SJCRH30 (cell line): ENCODE measurements around the gene MT1E. TPM values are rescaled to one million over a fixed set of nuclear protein-coding genes. Genes with fewer than 3 reads are reported as not detected.
"Not testable (repeated sequence)": the region's sequence is repeated elsewhere in the genome, so short reads cannot be mapped to it uniquely, and the experiment has no call there.

ENCODE experiments used
- DNase-seq, 2 experiments: peaks; one replicate each; pipeline ENCODE4 v3.0.0-alpha.2; 2015 to 2020
- H3K27ac ChIP-seq: fragments of 250-450 bp; sonication (Bioruptor Pico); 2 replicates; pipeline ENCODE4 v1.5.1; 2020; ENCODE audit warnings: mild to moderate bottlenecking, moderate library complexity
- H3K27me3 ChIP-seq: fragments of 250-450 bp; sonication (Bioruptor Pico); 2 replicates; pipeline ENCODE4 v1.5.1; 2020; ENCODE audit warnings: mild to moderate bottlenecking, moderate library complexity
- H3K36me3 ChIP-seq: fragments of 250-450 bp; sonication (Bioruptor Pico); 2 replicates; pipeline ENCODE4 v1.5.1; 2020; ENCODE audit warnings: mild to moderate bottlenecking, moderate library complexity
- H3K4me1 ChIP-seq: fragments of 250-450 bp; sonication (Bioruptor Pico); 2 replicates; pipeline ENCODE4 v1.5.1; 2020; ENCODE audit warnings: mild to moderate bottlenecking, moderate library complexity
- H3K4me3 ChIP-seq: fragments of 250-450 bp; sonication (Bioruptor Pico); 2 replicates; pipeline ENCODE4 v1.5.1; 2020; ENCODE audit warnings: mild to moderate bottlenecking, moderate library complexity
- H3K9me3 ChIP-seq: fragments of 250-450 bp; sonication (Bioruptor Pico); replicated peaks from 2 replicates; pipeline ENCODE4 v1.5.1; 2020; ENCODE audit warnings: mild to moderate bottlenecking, moderate library complexity
- total RNA-seq: library from RNA; depleted of rRNA; stranded (reverse); fragments of >200 nt; shearing (Covaris generic); gene quantifications from 2 replicates; pipeline ENCODE4 v1.2.3, GENCODE V29; 2014

Gene MT1E
- total RNA-seq, 1 experiment from 2014 or later: not detected

DNA sequence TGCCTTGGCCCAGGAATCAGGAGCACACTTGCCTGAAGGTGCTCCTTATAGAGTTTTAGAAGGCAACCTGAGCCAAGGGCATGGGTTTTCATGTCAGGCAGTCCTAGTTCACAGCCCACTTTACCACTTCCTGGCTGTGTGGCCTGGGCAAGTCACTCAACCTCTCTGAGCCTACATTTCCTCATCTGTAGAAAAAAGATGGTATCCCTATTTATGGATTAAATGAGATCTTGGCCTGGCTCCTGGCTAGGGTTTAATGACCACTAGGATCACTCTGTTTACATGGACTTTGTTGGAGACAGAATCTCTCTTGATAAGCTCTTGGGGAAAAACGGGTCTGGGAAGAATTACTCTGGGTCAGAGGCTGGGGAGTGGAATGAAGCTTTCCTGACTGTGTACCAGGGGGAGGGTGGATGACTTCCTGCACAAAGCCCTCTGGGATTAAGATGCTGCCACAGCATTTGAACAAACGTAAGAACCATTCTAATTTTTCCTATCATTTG, 14.9 kb upstream of the MT1E start:
- Histone ChIP-seq H3K27ac (peak overlapping the region; percentile 89), H3K27me3 (no peaks in the 10 kb centered on the region), H3K9me3 (no peaks in the 10 kb centered on the region), H3K36me3 (no peaks in the 10 kb centered on the region), H3K4me1 (peaks cover 34% of the 10 kb centered on the region), H3K4me3 (no peak overlapping the region)
- peak in 1 of 2 experiments; percentile 17 for DNase-seq

DNA sequence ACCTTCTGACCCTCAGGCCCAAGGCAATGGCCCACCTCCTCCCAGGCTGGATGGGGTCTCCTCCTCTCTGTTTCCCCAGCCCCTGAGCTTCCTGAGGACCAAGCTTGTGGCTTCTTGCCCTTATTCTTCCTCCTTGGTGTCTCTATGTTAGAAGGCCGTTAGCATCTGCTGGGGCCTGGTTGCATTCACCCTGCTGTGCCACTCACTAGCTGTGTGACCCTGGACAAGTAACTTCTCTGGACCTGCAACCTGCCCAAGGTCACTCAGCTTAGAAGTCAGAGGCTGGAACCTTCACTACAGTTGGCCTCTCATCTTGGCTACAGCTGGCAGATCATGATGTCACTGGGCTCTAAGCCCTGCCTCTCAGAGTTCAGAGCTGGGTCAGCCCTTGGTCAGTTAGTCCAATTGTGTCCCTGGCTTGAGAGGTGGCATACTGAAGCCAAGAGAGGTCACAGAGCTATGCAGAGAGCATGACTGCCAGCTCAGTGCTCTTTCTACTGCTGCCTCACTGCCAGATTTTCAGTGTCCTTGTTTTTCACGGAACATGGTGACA, 14.2 kb upstream of the MT1E start:
- H3K36me3 ChIP-seq: no peaks in the 10 kb centered on the region
- H3K9me3 ChIP-seq: no peaks in the 10 kb centered on the region
- no peak overlapping the region for H3K27ac ChIP-seq
- H3K4me3 ChIP-seq: no peak overlapping the region
- H3K27me3 ChIP-seq: no peaks in the 10 kb centered on the region
- H3K4me1 ChIP-seq: peaks cover 34% of the 10 kb centered on the region
- peak in 1 of 2 experiments; percentile 47 for DNase-seq

DNA sequence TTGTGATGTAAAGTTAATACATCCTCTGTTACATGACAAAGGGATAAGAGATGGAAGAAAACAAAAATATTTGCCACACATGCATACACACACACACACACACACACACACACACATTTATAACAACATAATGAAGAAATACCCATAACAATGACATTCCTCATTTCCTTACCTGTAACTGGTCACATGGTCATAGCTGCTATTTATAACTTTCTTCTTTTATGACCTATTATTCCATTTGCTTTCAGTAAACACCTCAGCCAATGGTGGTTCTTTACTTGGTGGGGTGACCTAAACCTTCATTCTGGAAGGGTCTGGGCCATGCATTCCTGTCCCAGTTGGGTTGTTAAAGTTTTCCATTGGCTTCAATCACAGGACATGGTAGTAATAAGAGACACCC, 11.9 kb upstream of the MT1E start:
- Histone ChIP-seq H3K36me3 (no peaks in the 10 kb centered on the region), H3K4me3 (no peak overlapping the region), H3K4me1 (peaks cover 19% of the 10 kb centered on the region), H3K9me3 (no peaks in the 10 kb centered on the region), H3K27me3 (peaks cover 4% of the 10 kb centered on the region; the same call in 1 of the 2 replicates), H3K27ac (no peak overlapping the region)
- DNase-seq: no peak

DNA sequence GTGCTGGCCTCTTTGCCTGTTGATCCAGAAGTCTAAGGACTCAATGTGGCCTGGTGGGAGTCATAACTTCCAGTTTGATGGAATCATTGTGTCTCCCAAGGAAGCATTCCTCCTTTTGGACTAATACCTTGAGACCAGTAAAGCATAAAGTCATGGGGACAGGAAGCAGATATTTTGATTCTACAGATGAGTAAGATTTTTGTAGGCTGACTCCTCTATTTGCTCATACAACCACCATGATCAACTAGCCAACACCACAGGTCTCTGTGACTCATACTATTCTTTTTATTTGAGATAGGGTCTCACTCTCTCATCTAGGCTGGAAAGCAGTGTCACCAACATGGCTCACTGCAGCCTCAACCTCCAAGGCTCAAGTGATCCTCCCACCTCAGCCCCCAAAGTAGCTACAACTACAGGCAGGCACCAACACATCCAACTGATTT, 11.0 kb upstream of the MT1E start:
- peaks cover 10% of the 10 kb centered on the region; the same call in 1 of the 2 replicates for H3K27me3 ChIP-seq
- H3K9me3 ChIP-seq: no peaks in the 10 kb centered on the region
- peaks cover 19% of the 10 kb centered on the region for H3K4me1 ChIP-seq
- no peaks in the 10 kb centered on the region for H3K36me3 ChIP-seq
- no peak overlapping the region for H3K27ac ChIP-seq
- no peak overlapping the region for H3K4me3 ChIP-seq
- no peak for DNase-seq

DNA sequence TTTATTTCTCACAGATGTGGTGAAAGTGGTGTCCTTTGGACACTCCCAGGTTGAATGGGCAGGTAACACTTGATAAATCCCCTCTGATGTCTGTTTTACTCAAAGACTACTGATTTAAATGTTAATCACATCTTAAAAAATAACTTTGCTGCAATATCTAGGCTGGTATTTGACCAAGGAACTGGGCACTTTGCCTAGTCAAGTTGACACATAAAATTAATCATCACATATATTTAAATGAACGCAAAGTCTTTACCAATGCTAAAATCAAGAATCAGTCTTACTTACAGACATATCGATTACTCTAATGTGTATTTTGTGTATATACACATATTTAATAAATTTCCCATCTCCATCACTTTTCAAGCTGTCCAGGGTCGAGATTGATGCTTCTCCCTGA, 10.2 kb upstream of the MT1E start:
- no peak for DNase-seq
- H3K4me1 ChIP-seq: peaks cover 14% of the 10 kb centered on the region
- no peaks in the 10 kb centered on the region for H3K9me3 ChIP-seq
- H3K27me3 ChIP-seq: peaks cover 15% of the 10 kb centered on the region
- H3K36me3 ChIP-seq: no peaks in the 10 kb centered on the region
- H3K27ac ChIP-seq: no peak overlapping the region
- no peak overlapping the region for H3K4me3 ChIP-seq

DNA sequence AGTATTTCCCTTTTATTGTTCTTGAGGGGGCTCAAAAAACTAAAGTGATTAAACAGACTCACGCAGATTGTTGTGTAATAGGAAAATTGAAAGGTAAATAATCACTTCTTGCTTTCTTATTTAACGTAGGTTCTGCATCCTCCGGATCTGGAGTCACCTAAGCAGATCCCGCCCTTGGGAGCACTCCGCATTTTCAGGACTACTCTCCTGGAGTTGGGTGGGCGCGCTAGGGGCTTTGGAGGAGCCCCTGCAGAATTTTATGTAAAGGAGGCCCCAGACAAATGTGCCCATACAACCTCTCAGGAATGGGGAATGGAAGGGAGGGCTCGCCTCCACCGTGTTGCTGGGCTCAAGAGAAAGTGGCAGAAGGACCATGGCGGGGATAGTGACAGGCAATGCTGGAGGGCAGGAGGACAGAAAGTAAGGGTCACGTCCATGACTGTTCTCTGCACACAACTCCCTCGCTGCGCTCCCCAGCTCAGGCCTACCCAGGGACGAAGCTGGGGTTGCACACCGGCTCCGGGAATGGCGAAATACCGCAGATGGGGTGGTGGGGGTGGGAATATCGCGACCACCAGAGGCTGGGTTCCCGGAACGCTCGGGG, 8.9 kb upstream of the MT1E start:
- no peaks in the 10 kb centered on the region for H3K36me3 ChIP-seq
- H3K9me3 ChIP-seq: no peaks in the 10 kb centered on the region
- H3K27ac ChIP-seq: no peak overlapping the region
- H3K4me1 ChIP-seq: peaks cover under 1% of the 10 kb centered on the region
- peaks cover 15% of the 10 kb centered on the region for H3K27me3 ChIP-seq
- no peak overlapping the region for H3K4me3 ChIP-seq
- no peak for DNase-seq

DNA sequence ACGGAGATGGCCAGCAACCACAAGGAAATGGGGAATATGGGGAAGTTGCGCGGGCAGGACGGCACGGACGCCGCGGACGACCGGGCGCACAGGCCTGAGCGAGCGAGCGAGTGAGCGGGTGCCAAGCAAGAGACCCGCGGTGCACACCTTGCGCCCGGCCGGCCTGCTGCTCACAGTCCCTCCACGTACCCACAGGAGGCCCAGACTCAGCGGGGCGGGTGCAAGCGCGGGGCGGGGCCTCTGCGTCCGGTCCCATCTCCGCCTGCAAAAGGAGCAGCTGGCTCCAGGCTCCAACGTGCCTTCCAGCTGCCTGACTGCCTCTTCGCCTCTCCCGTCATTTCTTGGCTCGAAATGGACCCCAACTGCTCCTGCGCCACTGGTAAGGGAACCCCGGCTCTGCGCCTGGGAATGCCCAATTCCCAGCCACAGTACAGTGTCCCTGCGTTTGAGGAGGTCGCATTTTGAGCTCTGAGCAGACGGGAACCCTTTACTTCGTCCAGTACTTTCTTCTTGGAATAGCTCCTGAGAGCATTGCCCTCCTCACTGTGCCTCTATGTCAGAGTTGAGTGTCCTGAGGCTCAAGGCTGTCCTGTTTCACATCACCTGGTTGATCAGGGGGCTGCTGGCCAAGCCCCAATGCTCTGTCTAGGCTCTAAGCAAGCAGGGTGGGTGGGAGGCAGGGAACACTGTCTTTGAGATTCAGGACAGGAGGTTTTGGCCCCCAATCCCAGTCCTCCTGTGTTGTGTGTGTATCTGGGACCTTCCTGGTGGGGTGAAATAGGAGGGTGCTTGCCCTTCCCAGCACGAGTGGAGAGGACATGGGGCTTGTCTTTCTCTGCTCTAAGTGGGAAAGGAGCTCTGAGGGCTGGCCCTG, 8.1 kb upstream of the MT1E start:
- no peaks in the 10 kb centered on the region for H3K4me1 ChIP-seq
- no peak overlapping the region for H3K4me3 ChIP-seq
- no peak overlapping the region for H3K27ac ChIP-seq
- DNase-seq: no peak
- H3K27me3 ChIP-seq: peaks cover 15% of the 10 kb centered on the region
- H3K9me3 ChIP-seq: no peaks in the 10 kb centered on the region
- H3K36me3 ChIP-seq: no peaks in the 10 kb centered on the region

DNA sequence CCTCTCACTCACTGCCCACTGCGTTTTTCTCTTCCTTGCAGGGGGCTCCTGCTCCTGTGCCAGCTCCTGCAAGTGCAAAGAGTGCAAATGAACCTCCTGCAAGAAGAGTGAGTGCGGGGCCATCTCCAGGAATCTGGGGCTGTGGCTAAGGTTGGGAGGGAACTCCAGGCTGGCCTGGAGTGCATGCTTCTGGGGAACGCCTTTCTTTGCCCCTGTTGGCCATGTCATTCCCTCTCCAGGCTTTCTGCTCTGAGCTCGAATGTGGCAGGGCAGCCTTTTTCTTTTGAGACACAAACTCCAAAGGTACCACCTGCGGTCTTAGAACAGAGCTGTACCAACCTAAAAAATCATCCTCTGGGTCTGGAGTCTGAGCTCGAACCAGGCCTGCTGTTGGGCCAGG, 7.4 kb upstream of the MT1E start:
- H3K27me3 ChIP-seq: peaks cover 15% of the 10 kb centered on the region
- no peak overlapping the region for H3K4me3 ChIP-seq
- no peak for DNase-seq
- no peaks in the 10 kb centered on the region for H3K9me3 ChIP-seq
- H3K27ac ChIP-seq: no peak overlapping the region
- H3K36me3 ChIP-seq: no peaks in the 10 kb centered on the region
- H3K4me1 ChIP-seq: no peaks in the 10 kb centered on the region

DNA sequence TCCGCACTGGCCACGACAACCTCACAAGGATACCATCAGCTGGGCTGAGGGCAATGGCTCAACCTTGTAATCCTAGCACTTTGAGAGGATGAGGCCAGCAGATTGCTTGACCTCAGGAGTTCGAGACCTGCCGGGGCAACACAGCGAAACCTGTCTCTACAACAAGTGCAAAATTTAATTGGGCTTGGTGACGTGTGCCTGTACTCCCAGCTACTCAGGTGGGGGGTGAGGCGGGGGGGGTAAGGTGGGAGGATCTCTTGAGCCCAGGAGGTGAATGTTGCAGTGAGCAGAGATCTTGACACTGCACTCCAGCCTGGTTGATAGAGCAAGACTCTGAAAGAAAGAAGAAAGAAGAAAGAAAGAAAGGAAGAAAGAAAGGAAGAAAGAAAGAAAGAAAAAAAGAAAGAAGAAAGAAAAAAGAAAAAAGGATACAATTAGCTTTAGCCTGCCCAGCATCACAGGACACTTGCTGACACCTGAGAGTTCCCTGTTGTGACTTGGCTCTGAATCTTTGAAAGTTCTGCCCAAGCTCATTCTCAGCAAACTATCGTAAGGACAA, 5.2 kb upstream of the MT1E start:
- Histone ChIP-seq H3K27ac (no peak overlapping the region), H3K4me3 (no peak overlapping the region), H3K9me3 (no peaks in the 10 kb centered on the region), H3K36me3 (no peaks in the 10 kb centered on the region), H3K27me3 (peaks cover 15% of the 10 kb centered on the region), H3K4me1 (no peaks in the 10 kb centered on the region)
- DNase-seq: no peak

DNA sequence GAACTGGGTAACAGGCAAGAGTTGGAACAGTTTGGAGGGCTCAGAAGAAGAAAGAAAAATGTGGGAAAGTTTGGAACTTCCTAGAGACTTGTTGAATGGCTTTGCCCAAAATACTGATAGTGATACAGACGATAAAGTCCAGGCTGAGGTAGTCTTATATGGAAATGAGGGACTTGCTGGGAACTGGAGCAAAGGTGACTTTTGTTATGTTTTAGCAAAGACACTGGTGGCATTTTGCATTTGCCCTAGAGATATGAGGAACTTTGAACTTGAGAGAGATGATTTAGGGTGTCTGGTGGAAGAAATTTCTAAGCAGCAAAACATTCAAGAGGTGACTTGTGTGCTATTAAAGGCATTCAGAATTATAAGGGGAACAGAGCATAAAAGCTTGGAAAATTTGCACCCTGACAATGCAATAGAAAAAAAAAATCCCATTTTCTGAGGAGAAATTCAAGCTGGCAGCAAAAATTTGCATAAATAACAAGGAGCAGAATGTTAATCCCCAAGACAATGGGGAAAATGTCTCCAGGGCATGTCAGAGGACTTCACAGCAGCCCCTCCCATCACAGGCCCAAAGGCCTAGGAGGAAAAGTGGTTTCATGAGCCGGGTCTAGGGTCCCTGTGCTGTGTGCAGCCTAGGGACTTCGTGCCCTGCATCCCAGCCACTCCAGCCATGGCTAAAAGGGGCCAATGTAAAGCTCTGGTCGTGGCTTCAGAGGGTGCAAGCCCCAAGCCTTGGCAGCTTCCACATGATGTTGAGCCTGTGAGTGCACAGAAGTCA, 3.7 kb upstream of the MT1E start:
- not testable (repeated sequence) for H3K27ac ChIP-seq, DNase-seq, H3K36me3 ChIP-seq, H3K4me3 ChIP-seq, H3K4me1 ChIP-seq, H3K9me3 ChIP-seq
- H3K27me3 ChIP-seq: peaks cover 15% of the 10 kb centered on the region

DNA sequence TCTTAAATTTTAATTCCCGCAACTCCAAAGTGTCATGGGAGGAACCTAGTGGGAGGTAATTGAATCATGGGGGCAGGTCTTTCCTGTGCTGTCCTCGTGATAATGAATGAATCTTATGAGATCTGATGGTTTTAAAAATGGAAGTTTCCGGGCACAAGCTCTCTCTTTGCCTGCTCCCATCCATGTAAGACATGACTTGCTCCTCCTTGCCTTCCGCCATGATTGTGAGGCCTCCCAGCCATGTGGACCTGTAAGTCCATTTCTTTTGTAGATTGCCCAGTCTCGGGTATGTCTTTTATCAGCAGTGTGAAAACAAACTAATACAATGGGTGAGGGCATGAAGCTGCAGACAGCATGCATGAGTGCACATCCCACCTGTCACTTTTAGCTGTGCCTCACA, 2.4 kb upstream of the MT1E start:
- not testable (repeated sequence) for H3K9me3 ChIP-seq, H3K36me3 ChIP-seq, DNase-seq, H3K4me1 ChIP-seq, H3K4me3 ChIP-seq, H3K27ac ChIP-seq
- H3K27me3 ChIP-seq: peaks cover 15% of the 10 kb centered on the region

DNA sequence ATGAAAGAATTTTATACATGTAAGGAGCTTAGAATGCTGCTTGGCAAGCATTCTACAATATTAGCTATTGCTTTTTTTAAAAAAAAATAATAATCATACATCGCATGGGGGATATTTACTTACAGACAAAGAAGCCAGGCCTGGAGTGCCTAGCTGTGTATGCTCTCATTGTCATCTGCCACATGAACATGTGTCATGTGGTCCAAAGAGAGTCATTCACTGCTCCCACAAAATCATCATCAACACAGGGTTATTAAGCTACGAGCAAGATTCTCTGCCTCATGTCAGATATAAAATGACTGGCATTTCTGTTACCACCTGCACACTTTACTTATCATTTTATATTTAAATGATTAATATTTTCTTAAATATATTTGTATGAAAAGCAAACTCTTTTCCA, 1.9 kb upstream of the MT1E start:
- Histone ChIP-seq H3K36me3 (no peaks in the 10 kb centered on the region), H3K4me1 (0 out of 2 replicates have a peak, but pooled peaks cover 2% of the 10 kb centered on the region), H3K4me3 (no peak overlapping the region), H3K9me3 (no peaks in the 10 kb centered on the region), H3K27me3 (peaks cover 11% of the 10 kb centered on the region), H3K27ac (no peak overlapping the region)
- DNase-seq: no peak

DNA sequence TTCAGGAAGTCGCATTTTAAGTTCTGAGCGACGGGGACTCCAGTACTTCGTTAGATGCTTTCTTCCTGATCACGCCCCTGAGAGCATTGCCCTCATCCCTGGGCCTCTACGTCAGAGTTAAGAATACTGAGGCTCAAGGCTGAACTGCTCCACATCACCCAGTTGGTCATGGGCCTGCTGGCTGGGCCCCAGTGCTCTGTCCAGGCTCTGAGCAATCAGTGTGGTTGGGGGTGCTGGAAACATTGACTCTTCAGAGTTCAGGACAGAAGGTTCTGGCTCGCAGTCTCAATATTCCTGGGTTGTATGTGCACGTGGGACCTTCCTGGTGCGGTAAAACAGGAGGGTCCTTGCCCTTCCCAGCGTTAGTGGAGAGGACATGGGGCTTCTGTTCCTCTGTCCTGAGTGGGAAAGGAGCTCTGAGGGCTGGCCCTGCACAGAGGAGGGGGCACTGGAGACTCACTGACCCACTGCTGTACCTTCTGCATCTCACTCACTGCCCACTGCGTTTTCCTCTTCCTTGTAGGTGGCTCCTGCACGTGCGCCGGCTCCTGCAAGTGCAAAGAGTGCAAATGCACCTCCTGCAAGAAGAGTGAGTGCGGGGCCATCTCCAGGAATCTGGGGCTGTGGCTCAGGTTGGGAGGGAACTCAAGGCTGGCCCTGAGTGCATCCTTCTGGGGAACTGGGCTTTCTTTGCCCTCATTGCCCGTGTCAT, 518 bp downstream of the MT1E start:
- Histone ChIP-seq H3K27me3 (no peaks in the 10 kb centered on the region), H3K4me3 (no peak overlapping the region), H3K27ac (no peak overlapping the region), H3K4me1 (0 out of 2 replicates have a peak, but pooled peaks cover 2% of the 10 kb centered on the region), H3K36me3 (no peaks in the 10 kb centered on the region), H3K9me3 (no peaks in the 10 kb centered on the region)
- no peak for DNase-seq

DNA sequence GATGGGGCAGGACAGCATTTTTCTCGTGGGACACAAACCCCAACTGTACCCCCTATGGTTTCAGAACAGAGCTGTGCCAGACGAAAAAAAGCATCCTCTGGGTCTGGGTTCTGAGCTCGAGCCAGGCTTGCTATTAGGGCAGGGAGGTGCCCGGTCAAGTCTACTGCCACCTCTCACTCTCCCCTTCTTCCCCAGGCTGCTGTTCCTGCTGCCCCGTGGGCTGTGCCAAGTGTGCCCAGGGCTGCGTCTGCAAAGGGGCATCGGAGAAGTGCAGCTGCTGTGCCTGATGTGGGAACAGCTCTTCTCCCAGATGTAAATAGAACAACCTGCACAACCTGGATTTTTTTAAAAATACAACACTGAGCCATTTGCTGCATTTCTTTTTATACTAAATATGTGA, 1.1 kb downstream of the MT1E start:
- DNase-seq: no peak
- Histone ChIP-seq H3K27me3 (no peaks in the 10 kb centered on the region), H3K27ac (no peak overlapping the region), H3K4me1 (0 out of 2 replicates have a peak, but pooled peaks cover 2% of the 10 kb centered on the region), H3K9me3 (no peaks in the 10 kb centered on the region), H3K4me3 (no peak overlapping the region), H3K36me3 (no peaks in the 10 kb centered on the region)
